HL-60 (cell line): ENCODE results near the gene GJB1.

Experiments
- DNase-seq, 2 experiments: peaks; one replicate each; pipeline ENCODE4 v3.0.0-alpha.2; 2010 to 2020; ENCODE audit warnings: low read depth in 1 of 2, low spot score in 1 of 2
- H3K27ac ChIP-seq: fragments of 250-450 bp; sonication (Bioruptor Pico); replicated peaks from 2 replicates; pipeline ENCODE4 v1.5.1; 2020; ENCODE audit warnings: mild to moderate bottlenecking, moderate library complexity
- H3K27me3 ChIP-seq: fragments of 250-450 bp; sonication (Bioruptor Pico); 2 replicates; pipeline ENCODE4 v1.5.1; 2021; ENCODE audit warnings: mild to moderate bottlenecking, moderate library complexity; ENCODE audit not compliant: insufficient read depth, poor library complexity, severe bottlenecking
- H3K4me3 ChIP-seq: replicated peaks from 2 replicates; pipeline ENCODE4 v1.5.1; 2011; ENCODE audit warnings: mild to moderate bottlenecking, control low read depth, low read length; ENCODE audit not compliant: insufficient read depth
- GABPA ChIP-seq: IDR thresholded peaks from 2 replicates; pipeline ENCODE4 v1.6.1; 2012; ENCODE audit warnings: low read depth
- POLR2AphosphoS5 ChIP-seq: IDR thresholded peaks from 2 replicates; pipeline ENCODE4 v1.6.1; 2012; ENCODE audit warnings: low read depth
- SPI1 ChIP-seq: IDR thresholded peaks from 2 replicates; pipeline ENCODE4 v1.6.1; 2012; ENCODE audit warnings: low read depth, mild to moderate bottlenecking, borderline replicate concordance
- TF ChIP-seq, protein P1 (sequence below): IDR thresholded peaks from 2 replicates; pipeline ENCODE4 v1.6.1; 2012; ENCODE audit warnings: low read depth; ENCODE audit not compliant: insufficient replicate concordance
- TF ChIP-seq, protein P2 (sequence below): IDR thresholded peaks from one replicate; pipeline ENCODE4 v1.5.1; 2011; ENCODE audit warnings: low read length, control low read depth, inconsistent platforms; ENCODE audit not compliant: insufficient read depth

Gene GJB1

GRCh38 chrX:71241301-71241700 is 18.3 kb downstream of the GJB1 start:
- TF ChIP-seq, protein P1, sequence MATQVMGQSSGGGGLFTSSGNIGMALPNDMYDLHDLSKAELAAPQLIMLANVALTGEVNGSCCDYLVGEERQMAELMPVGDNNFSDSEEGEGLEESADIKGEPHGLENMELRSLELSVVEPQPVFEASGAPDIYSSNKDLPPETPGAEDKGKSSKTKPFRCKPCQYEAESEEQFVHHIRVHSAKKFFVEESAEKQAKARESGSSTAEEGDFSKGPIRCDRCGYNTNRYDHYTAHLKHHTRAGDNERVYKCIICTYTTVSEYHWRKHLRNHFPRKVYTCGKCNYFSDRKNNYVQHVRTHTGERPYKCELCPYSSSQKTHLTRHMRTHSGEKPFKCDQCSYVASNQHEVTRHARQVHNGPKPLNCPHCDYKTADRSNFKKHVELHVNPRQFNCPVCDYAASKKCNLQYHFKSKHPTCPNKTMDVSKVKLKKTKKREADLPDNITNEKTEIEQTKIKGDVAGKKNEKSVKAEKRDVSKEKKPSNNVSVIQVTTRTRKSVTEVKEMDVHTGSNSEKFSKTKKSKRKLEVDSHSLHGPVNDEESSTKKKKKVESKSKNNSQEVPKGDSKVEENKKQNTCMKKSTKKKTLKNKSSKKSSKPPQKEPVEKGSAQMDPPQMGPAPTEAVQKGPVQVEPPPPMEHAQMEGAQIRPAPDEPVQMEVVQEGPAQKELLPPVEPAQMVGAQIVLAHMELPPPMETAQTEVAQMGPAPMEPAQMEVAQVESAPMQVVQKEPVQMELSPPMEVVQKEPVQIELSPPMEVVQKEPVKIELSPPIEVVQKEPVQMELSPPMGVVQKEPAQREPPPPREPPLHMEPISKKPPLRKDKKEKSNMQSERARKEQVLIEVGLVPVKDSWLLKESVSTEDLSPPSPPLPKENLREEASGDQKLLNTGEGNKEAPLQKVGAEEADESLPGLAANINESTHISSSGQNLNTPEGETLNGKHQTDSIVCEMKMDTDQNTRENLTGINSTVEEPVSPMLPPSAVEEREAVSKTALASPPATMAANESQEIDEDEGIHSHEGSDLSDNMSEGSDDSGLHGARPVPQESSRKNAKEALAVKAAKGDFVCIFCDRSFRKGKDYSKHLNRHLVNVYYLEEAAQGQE = no peak
- TF ChIP-seq POLR2AphosphoS5 = no peak
- TF ChIP-seq, protein P2, sequence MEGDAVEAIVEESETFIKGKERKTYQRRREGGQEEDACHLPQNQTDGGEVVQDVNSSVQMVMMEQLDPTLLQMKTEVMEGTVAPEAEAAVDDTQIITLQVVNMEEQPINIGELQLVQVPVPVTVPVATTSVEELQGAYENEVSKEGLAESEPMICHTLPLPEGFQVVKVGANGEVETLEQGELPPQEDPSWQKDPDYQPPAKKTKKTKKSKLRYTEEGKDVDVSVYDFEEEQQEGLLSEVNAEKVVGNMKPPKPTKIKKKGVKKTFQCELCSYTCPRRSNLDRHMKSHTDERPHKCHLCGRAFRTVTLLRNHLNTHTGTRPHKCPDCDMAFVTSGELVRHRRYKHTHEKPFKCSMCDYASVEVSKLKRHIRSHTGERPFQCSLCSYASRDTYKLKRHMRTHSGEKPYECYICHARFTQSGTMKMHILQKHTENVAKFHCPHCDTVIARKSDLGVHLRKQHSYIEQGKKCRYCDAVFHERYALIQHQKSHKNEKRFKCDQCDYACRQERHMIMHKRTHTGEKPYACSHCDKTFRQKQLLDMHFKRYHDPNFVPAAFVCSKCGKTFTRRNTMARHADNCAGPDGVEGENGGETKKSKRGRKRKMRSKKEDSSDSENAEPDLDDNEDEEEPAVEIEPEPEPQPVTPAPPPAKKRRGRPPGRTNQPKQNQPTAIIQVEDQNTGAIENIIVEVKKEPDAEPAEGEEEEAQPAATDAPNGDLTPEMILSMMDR = no peak
- no peak for TF ChIP-seq GABPA
- no peak for TF ChIP-seq SPI1

GRCh38 chrX:71244359-71245128 is 21.5 kb downstream of the GJB1 start:
- Histone ChIP-seq H3K4me3 (no peak overlapping the region), H3K27me3 (no peaks in the 10 kb centered on the region), H3K27ac (no peak overlapping the region)
- DNase-seq = no peak
- TF ChIP-seq GABPA (no peak), POLR2AphosphoS5 (no peak), SPI1 (no peak)
- TF ChIP-seq, protein P1 = no peak
- TF ChIP-seq, protein P2 = no peak

More at GRCh38 chrX:71241301-71241700, 18.3 kb downstream of the GJB1 start:
- no peak overlapping the region for H3K27ac ChIP-seq
- H3K4me3 ChIP-seq = no peak overlapping the region
- H3K27me3 ChIP-seq = no peaks in the 10 kb centered on the region
- no peak for DNase-seq

DNA sequence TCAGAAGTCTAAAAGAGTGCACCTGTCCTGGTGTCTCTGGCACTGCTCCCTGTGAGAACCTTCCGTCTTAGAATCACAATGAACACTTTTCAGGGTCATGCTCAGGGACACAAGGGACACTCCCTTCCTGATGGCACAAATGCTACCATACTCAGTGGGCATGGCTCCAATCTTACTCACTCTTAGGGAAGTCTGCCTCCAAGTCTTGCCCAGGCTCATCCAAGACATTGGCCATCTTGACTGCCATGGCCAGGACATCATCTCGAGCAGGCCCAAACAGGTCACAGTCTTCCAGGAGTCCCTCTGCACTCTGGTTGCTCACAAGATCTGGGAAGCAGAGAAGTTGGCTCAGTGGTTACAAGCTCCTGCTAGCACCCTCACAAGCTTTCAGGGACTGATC is 22.1 kb downstream of the GJB1 start:
- no peak overlapping the region for H3K27ac ChIP-seq
- no peak overlapping the region for H3K4me3 ChIP-seq
- H3K27me3 ChIP-seq = no peaks in the 10 kb centered on the region
- no peak for DNase-seq
- TF ChIP-seq, protein P2 = no peak
- TF ChIP-seq POLR2AphosphoS5 (no peak), GABPA (no peak), SPI1 (no peak)
- TF ChIP-seq, protein P1 = no peak
